Motor neuron (in vitro differentiated cells): ENCODE measurements around the gene SNRNP70. TPM values are rescaled to one million over a fixed set of nuclear protein-coding genes. Genes with fewer than 3 reads are reported as not detected.

ENCODE experiments used
- total RNA-seq, 8 experiments: library from RNA; unstranded; fragments of 300-600 nt; gene quantifications; 2 replicates each; pipeline versions ENCODE4 v1.2.3 to v1.2.4, GENCODE V29; 2022

SNRNP70 gene
- total RNA-seq, 8 experiments from 2014 or later: 101 to 312 (median 157) TPM

Other genes starting within 250 kb of the SNRNP70 start
- 10 to 100 TPM in 2 of 8 experiments, 1 to 10 TPM in 6; 1.6 to 27.3 (median 5.4) TPM for gene HSD17B14, start 249.0 kb upstream of the SNRNP70 start, total RNA-seq
- 10 to 100 TPM in 3 of 8 experiments, 1 to 10 TPM in 4, under 1 TPM in 1; 0.33 to 30.8 (median 6.5) TPM for gene PLEKHA4, start 216.8 kb upstream of the SNRNP70 start, total RNA-seq
- 100 to 1,000 TPM in 1 of 8 experiments, 10 to 100 TPM in 7; 35.2 to 157 (median 68.6) TPM for gene PPP1R15A, start 213.0 kb upstream of the SNRNP70 start, total RNA-seq
- 1 to 10 TPM in 1 of 8 experiments, under 1 TPM in 1, not detected in 6; 0.52 to 2.2 TPM for gene TULP2, start 186.7 kb upstream of the SNRNP70 start, total RNA-seq
- 100 to 1,000 TPM in 4 of 8 experiments, 10 to 100 TPM in 4; 60.2 to 309 (median 107) TPM for gene NUCB1, start 185.1 kb upstream of the SNRNP70 start, total RNA-seq
- under 1 TPM in 5 of 8 experiments, not detected in 3; 0.32 to 0.81 (median 0.50) TPM for gene DHDH, start 151.8 kb upstream of the SNRNP70 start, total RNA-seq
- 100 to 1,000 TPM in 4 of 8 experiments, 10 to 100 TPM in 4; 36.9 to 172 (median 97.8) TPM for gene BAX, start 130.6 kb upstream of the SNRNP70 start, total RNA-seq
- over 10,000 TPM in 1 of 8 experiments, 1,000 to 10,000 TPM in 7; 1,251 to 10,826 (median 2,578) TPM for gene FTL, start 120.1 kb upstream of the SNRNP70 start, total RNA-seq
- gene GYS1, start 92.1 kb upstream of the SNRNP70 start, total RNA-seq: 10 to 100 TPM; 13.0 to 72.5 (median 18.3) TPM
- gene RUVBL2, start 91.6 kb upstream of the SNRNP70 start, total RNA-seq: 100 to 1,000 TPM; 113 to 181 (median 145) TPM
- 1 to 10 TPM in 4 of 8 experiments, under 1 TPM in 1, not detected in 3; 0.88 to 2.9 (median 1.3) TPM for gene LHB, start 68.4 kb upstream of the SNRNP70 start, total RNA-seq
- gene CGB3, start 61.1 kb upstream of the SNRNP70 start, total RNA-seq: under 1 TPM in 3 of 8 experiments, not detected in 5; 0.47 to 0.70 (median 0.49) TPM
- gene CGB2, start 53.6 kb upstream of the SNRNP70 start, total RNA-seq: not detected
- gene CGB1, start 48.6 kb upstream of the SNRNP70 start, total RNA-seq: not detected
- under 1 TPM in 1 of 8 experiments, not detected in 7; 0.76 TPM for gene CGB5, start 41.6 kb upstream of the SNRNP70 start, total RNA-seq
- under 1 TPM in 4 of 8 experiments, not detected in 4; 0.27 to 0.76 (median 0.33) TPM for gene CGB8, start 36.3 kb upstream of the SNRNP70 start, total RNA-seq
- 1 to 10 TPM in 1 of 8 experiments, under 1 TPM in 6, not detected in 1; 0.11 to 1.0 (median 0.36) TPM for gene CGB7, start 27.7 kb upstream of the SNRNP70 start, total RNA-seq
- gene NTF4, start 20.6 kb upstream of the SNRNP70 start, total RNA-seq: 1 to 10 TPM in 1 of 8 experiments, under 1 TPM in 1, not detected in 6; 0.52 to 1.0 TPM
- gene KCNA7, start 12.8 kb upstream of the SNRNP70 start, total RNA-seq: under 1 TPM in 7 of 8 experiments, not detected in 1; 0.05 to 0.62 (median 0.15) TPM
- gene LIN7B, start 28.9 kb downstream of the SNRNP70 start, total RNA-seq: 10 to 100 TPM in 5 of 8 experiments, 1 to 10 TPM in 3; 2.0 to 65.1 (median 24.4) TPM
- gene C19orf73, start 33.7 kb downstream of the SNRNP70 start, total RNA-seq: 1 to 10 TPM; 2.3 to 5.7 (median 3.4) TPM
- 10 to 100 TPM in 7 of 8 experiments, 1 to 10 TPM in 1; 4.7 to 52.5 (median 23.5) TPM for gene PPFIA3, start 34.1 kb downstream of the SNRNP70 start, total RNA-seq
- 10 to 100 TPM in 4 of 8 experiments, 1 to 10 TPM in 3, under 1 TPM in 1; 0.81 to 55.7 (median 12.3) TPM for gene HRC, start 69.9 kb downstream of the SNRNP70 start, total RNA-seq
- 10 to 100 TPM in 7 of 8 experiments, 1 to 10 TPM in 1; 7.0 to 46.8 (median 16.4) TPM for gene TRPM4, start 72.3 kb downstream of the SNRNP70 start, total RNA-seq
- 1 to 10 TPM in 4 of 8 experiments, under 1 TPM in 4; 0.51 to 2.4 (median 1.1) TPM for gene SLC6A16, start 239.7 kb downstream of the SNRNP70 start, total RNA-seq
- 10 to 100 TPM in 5 of 8 experiments, 1 to 10 TPM in 3; 2.8 to 40.2 (median 11.4) TPM for gene CD37, start 250.0 kb downstream of the SNRNP70 start, total RNA-seq